SJSA1 (cell line): ENCODE results near the gene IDH1. TPM values are rescaled to one million over a fixed set of nuclear protein-coding genes. Genes with fewer than 3 reads are reported as not detected.

Experiments
- DNase-seq, 2 experiments: peaks; one replicate each; pipeline ENCODE4 v3.0.0-alpha.2; 2015 to 2020; ENCODE audit warnings: low spot score in 2 of 2, low read depth in 1 of 2
- H3K27ac ChIP-seq: fragments of 250-450 bp; sonication (Bioruptor Pico); 2 replicates; pipeline ENCODE4 v1.5.1; 2020; ENCODE audit warnings: mild to moderate bottlenecking, moderate library complexity
- H3K27me3 ChIP-seq: fragments of 250-450 bp; sonication (Bioruptor Pico); replicated peaks from 2 replicates; pipeline ENCODE4 v1.5.1; 2020; ENCODE audit warnings: mild to moderate bottlenecking, moderate library complexity
- H3K36me3 ChIP-seq: fragments of 250-450 bp; sonication (Bioruptor Pico); 2 replicates; pipeline ENCODE4 v1.5.1; 2020; ENCODE audit warnings: mild to moderate bottlenecking
- H3K4me1 ChIP-seq: fragments of 250-450 bp; sonication (Bioruptor Pico); replicated peaks from 2 replicates; pipeline ENCODE4 v1.6.1; 2021; ENCODE audit warnings: mild to moderate bottlenecking
- H3K4me3 ChIP-seq: fragments of 250-450 bp; sonication (Bioruptor Pico); 2 replicates; pipeline ENCODE4 v1.5.1; 2020; ENCODE audit warnings: mild to moderate bottlenecking
- H3K9me3 ChIP-seq: fragments of 250-450 bp; sonication (Bioruptor Pico); replicated peaks from 2 replicates; pipeline ENCODE4 v1.5.1; 2020; ENCODE audit warnings: mild to moderate bottlenecking
- total RNA-seq: library from RNA; depleted of rRNA; stranded (reverse); fragments of >200 nt; shearing (Covaris generic); gene quantifications from 2 replicates; pipeline ENCODE4 v1.2.3, GENCODE V29; 2014; rRNA removed

IDH1 gene
- total RNA-seq: 79.7 and 86.4 TPM in 2 replicates

- Histone ChIP-seq H3K36me3 (peaks cover 22% of the 10 kb centered on the region), H3K27me3 (no peaks in the 10 kb centered on the region), H3K9me3 (no peaks in the 10 kb centered on the region; the same call in 1 of the 2 replicates), H3K4me1 (peaks cover 32% of the 10 kb centered on the region), H3K4me3 (peak within 1 kb of the TSS; percentile 71), H3K27ac (no peak within 1 kb of the TSS; the same call in 1 of the 2 replicates)
- peak; percentile 96 to 98 for DNase-seq
These were observed at the start of gene IDH1 for GRCh38 chr2:208254871-208255556. TSS of gene IDH1 (minus strand) at chr2:208255071. CDS start at chr2:208251551, 3,520 bp downstream.

DNA sequence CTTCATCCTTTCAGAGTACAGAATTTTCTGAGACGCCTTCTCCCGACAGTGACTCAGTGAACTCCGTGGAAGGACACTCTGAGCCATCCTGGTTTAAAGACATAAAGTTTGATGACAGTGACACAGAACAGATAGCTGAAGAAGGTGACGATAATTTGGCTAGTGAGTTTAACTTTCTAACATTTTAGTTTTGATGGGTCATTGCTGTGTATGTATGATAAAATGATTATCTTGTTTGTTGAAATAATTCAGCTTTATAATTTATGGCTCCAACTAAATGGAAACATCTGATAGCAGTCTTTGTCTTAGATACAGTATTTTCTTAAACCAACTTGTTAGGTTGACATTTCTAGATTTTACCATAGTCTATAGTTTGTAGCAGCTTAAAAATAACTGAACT is 49.3 kb upstream of the IDH1 start:
- Histone ChIP-seq H3K4me3 (no peak overlapping the region), H3K27me3 (no peaks in the 10 kb centered on the region; the same call in 1 of the 2 replicates), H3K4me1 (no peaks in the 10 kb centered on the region), H3K36me3 (peaks cover 60% of the 10 kb centered on the region), H3K9me3 (no peaks in the 10 kb centered on the region), H3K27ac (no peak overlapping the region)
- no peak for DNase-seq

GRCh38 chr2:208300847-208301618 is 46.2 kb upstream of the IDH1 start:
- no peaks in the 10 kb centered on the region; the same call in 1 of the 2 replicates for H3K27me3 ChIP-seq
- H3K36me3 ChIP-seq: peaks cover 73% of the 10 kb centered on the region
- H3K4me1 ChIP-seq: no peaks in the 10 kb centered on the region
- H3K9me3 ChIP-seq: no peaks in the 10 kb centered on the region
- no peak overlapping the region for H3K4me3 ChIP-seq
- H3K27ac ChIP-seq: no peak overlapping the region
- no peak for DNase-seq

- Histone ChIP-seq H3K4me1 (no peaks in the 10 kb centered on the region), H3K4me3 (no peak overlapping the region), H3K36me3 (peaks cover 61% of the 10 kb centered on the region), H3K9me3 (no peaks in the 10 kb centered on the region), H3K27ac (no peak overlapping the region), H3K27me3 (no peaks in the 10 kb centered on the region; the same call in 1 of the 2 replicates)
- DNase-seq: no peak
These were observed 43.1 kb upstream of the IDH1 start for GRCh38 chr2:208297961-208298360.

GRCh38 chr2:208296610-208297009 is 41.7 kb upstream of the IDH1 start:
- Histone ChIP-seq H3K4me1 (no peaks in the 10 kb centered on the region), H3K4me3 (no peak overlapping the region), H3K9me3 (no peaks in the 10 kb centered on the region), H3K27ac (no peak overlapping the region), H3K36me3 (peaks cover 49% of the 10 kb centered on the region), H3K27me3 (no peaks in the 10 kb centered on the region; the same call in 1 of the 2 replicates)
- DNase-seq: no peak

- Histone ChIP-seq H3K4me1 (no peaks in the 10 kb centered on the region), H3K36me3 (peaks cover 45% of the 10 kb centered on the region), H3K4me3 (no peak overlapping the region), H3K27me3 (no peaks in the 10 kb centered on the region; the same call in 1 of the 2 replicates), H3K9me3 (no peaks in the 10 kb centered on the region), H3K27ac (no peak overlapping the region)
- DNase-seq: no peak
These were observed 41.0 kb upstream of the IDH1 start for GRCh38 chr2:208295834-208296233.

GRCh38 chr2:208294482-208295024 is 39.7 kb upstream of the IDH1 start:
- no peaks in the 10 kb centered on the region for H3K27me3 ChIP-seq
- DNase-seq: no peak
- no peak overlapping the region for H3K27ac ChIP-seq
- H3K9me3 ChIP-seq: 0 out of 2 replicates have a peak, but pooled peaks cover 4% of the 10 kb centered on the region
- H3K4me3 ChIP-seq: no peak overlapping the region
- H3K4me1 ChIP-seq: no peaks in the 10 kb centered on the region
- peaks cover 46% of the 10 kb centered on the region for H3K36me3 ChIP-seq

- Histone ChIP-seq H3K4me1 (no peaks in the 10 kb centered on the region), H3K9me3 (0 out of 2 replicates have a peak, but pooled peaks cover 4% of the 10 kb centered on the region), H3K4me3 (no peak overlapping the region), H3K27ac (no peak overlapping the region), H3K36me3 (peaks cover 71% of the 10 kb centered on the region), H3K27me3 (no peaks in the 10 kb centered on the region)
- DNase-seq: no peak
These were observed 31.0 kb upstream of the IDH1 start for GRCh38 chr2:208285853-208286252.

- Histone ChIP-seq H3K4me1 (no peaks in the 10 kb centered on the region; the same call in 1 of the 2 replicates), H3K4me3 (no peak overlapping the region), H3K27me3 (no peaks in the 10 kb centered on the region), H3K9me3 (no peaks in the 10 kb centered on the region), H3K36me3 (peaks cover 78% of the 10 kb centered on the region), H3K27ac (no peak overlapping the region)
- no peak for DNase-seq
These were observed 26.1 kb upstream of the IDH1 start for GRCh38 chr2:208280933-208281332.

DNA sequence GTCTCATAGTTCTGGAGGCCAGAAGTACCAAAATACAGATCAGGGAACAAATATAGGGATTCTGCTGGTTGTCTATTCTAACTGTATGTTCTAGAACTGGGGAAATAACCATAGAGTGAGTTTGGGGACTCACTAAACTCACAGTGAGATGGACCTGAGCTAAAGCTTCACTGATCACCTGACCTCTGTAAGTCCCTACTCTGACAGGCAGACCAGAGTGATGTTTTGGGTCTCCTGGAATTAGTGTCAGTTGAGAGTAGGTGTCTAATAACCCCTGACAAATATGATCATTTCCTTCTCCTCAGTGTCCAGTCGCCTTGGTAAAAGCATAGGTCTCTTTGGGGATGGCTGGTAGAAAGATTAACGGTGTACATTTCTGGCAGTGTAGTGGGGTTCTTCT is 25.4 kb upstream of the IDH1 start:
- H3K27me3 ChIP-seq: no peaks in the 10 kb centered on the region
- H3K4me3 ChIP-seq: no peak overlapping the region
- no peak overlapping the region for H3K27ac ChIP-seq
- peaks cover 81% of the 10 kb centered on the region for H3K36me3 ChIP-seq
- H3K4me1 ChIP-seq: no peaks in the 10 kb centered on the region; the same call in 1 of the 2 replicates
- no peak for DNase-seq
- no peaks in the 10 kb centered on the region for H3K9me3 ChIP-seq

GRCh38 chr2:208279236-208279635 is 24.4 kb upstream of the IDH1 start:
- Histone ChIP-seq H3K4me3 (no peak overlapping the region), H3K27ac (no peak overlapping the region), H3K4me1 (no peaks in the 10 kb centered on the region; the same call in 1 of the 2 replicates), H3K36me3 (peaks cover 89% of the 10 kb centered on the region), H3K9me3 (no peaks in the 10 kb centered on the region), H3K27me3 (no peaks in the 10 kb centered on the region)
- DNase-seq: no peak

GRCh38 chr2:208278549-208278948 is 23.7 kb upstream of the IDH1 start:
- Histone ChIP-seq H3K4me1 (no peaks in the 10 kb centered on the region; the same call in 1 of the 2 replicates), H3K36me3 (peaks cover 96% of the 10 kb centered on the region), H3K27me3 (no peaks in the 10 kb centered on the region), H3K9me3 (no peaks in the 10 kb centered on the region), H3K4me3 (no peak overlapping the region), H3K27ac (no peak overlapping the region)
- no peak for DNase-seq

DNA sequence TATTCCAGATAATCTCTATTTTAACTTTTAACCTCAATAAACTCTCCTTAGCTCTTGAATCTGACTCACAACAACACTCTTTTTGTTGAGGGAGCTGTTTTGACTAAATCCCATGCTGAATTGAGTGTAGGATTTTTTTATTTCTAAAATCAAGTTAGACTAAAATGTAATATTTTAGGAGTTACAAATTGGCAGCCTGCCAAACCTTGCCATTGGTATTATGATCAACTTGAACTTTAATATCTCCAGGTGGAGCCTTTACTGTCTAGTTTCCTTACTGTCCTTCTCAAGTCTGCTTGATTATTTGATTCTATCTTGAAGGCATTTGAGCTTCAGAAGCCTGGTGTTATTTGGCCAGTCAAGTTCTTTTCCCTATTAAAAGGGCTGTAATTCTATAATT is 19.9 kb upstream of the IDH1 start:
- H3K9me3 ChIP-seq: no peaks in the 10 kb centered on the region
- H3K27me3 ChIP-seq: no peaks in the 10 kb centered on the region
- no peak for DNase-seq
- no peaks in the 10 kb centered on the region; the same call in 1 of the 2 replicates for H3K4me1 ChIP-seq
- H3K27ac ChIP-seq: no peak overlapping the region
- H3K4me3 ChIP-seq: no peak overlapping the region
- peaks cover 81% of the 10 kb centered on the region for H3K36me3 ChIP-seq

- Histone ChIP-seq H3K4me3 (no peak overlapping the region), H3K9me3 (no peaks in the 10 kb centered on the region), H3K27ac (no peak overlapping the region), H3K4me1 (peaks cover 9% of the 10 kb centered on the region), H3K27me3 (no peaks in the 10 kb centered on the region), H3K36me3 (peaks cover 24% of the 10 kb centered on the region)
- no peak for DNase-seq
These were observed 14.2 kb upstream of the IDH1 start for GRCh38 chr2:208269091-208269490.
